Measurements from ENCODE around the gene CTNNBL1.
"Not testable (repeated sequence)": the region's sequence is repeated elsewhere in the genome, so short reads cannot be mapped to it uniquely, and the experiment has no call there.

The CTNNBL1 gene, protein sequence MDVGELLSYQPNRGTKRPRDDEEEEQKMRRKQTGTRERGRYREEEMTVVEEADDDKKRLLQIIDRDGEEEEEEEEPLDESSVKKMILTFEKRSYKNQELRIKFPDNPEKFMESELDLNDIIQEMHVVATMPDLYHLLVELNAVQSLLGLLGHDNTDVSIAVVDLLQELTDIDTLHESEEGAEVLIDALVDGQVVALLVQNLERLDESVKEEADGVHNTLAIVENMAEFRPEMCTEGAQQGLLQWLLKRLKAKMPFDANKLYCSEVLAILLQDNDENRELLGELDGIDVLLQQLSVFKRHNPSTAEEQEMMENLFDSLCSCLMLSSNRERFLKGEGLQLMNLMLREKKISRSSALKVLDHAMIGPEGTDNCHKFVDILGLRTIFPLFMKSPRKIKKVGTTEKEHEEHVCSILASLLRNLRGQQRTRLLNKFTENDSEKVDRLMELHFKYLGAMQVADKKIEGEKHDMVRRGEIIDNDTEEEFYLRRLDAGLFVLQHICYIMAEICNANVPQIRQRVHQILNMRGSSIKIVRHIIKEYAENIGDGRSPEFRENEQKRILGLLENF

DNA sequence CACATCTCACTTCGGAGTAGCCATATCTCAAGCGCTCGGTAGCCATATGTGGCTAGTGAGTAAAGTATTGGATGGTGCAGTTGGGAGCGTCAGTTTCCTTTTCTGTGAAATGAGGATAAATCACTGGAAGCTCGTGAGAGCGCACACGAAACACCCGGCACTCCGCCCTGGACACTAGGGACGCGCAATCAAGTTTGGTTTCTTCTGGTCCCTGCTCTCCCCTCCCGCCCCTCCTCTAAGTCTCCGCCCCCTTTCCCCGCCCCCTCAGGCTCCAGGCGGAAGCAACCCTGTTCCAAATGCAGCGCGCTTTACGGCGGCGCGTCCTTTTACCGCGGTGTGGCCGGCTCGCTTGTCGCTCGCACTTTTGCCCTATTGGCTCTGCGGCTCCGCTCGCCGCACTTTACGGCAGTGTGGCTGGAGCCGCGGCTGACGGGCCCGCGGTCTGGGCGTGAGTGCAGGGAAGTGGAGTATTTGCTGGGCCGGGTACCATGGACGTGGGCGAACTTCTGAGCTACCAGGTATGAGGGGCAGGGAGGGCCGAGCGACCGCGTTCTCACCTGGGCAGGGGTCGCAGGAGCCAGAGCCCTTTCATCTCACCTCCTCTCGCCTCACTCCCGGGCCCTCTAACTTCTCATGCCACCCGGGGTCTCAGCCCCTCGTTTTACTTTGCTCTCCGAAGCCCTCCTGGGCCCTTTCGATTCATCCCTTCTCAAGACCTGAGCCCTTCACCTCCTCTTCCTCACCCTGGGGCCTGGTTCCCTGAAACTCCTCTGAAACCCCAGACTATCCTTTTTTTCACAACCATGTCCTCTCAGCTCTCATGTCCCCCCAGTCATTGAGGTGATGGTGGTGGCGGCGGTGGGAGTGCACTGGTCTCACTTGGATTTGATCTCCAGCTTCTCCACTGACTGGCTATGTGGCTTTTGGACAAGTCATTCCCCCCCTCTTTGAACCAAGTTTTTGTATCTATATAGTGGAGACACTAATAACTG lies at the start of gene CTNNBL1:
TSS of gene CTNNBL1 (plus strand) at position 396 of the 992 bp plus-strand sequence. CDS start at position 489, 93 bp downstream.
- DNase-seq (ENCODE audit: low read depth in 2 of 2): peak; percentile 93 to 97

DNA sequence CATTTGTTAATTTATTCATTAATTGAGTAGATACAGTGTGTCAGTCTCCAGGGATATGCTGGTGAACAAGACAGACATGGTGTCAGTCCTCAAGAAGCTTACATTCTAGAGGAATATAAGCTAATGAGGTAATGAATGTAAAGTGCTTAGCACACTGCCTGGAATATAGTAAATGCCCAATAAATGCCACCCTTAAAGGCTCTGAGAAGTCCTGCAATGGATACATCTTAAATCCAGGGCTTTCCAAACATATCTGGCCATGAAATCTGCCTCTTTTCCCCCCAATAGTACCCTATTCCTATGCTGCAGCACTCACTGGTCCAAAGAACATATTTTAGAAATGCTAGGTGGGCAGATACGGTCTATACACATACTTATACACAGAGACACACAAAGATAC lies 49.2 kb upstream of the CTNNBL1 start:
- no peak for DNase-seq (ENCODE audit: low read depth in 2 of 2)

DNA sequence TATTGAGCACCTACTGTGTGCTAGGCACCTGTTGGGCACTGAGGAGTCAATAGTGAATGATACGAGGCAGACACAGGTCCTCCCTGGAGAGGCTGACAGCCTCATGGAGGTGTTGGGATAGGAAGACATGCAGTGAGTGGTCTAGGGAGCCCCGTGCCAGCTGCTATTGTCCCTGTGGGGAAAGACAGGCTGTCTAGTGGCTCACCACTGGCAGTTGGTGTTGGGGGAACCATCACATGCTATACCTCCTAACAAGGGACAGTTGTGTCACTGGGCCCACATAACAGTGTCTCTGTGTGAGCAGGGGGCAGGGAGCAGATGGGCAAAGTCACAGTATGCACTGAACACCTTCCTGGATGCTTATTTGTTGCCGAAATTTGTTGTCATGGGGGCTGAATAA lies 45.9 kb upstream of the CTNNBL1 start:
- DNase-seq (ENCODE audit: low read depth in 2 of 2): no peak

DNA sequence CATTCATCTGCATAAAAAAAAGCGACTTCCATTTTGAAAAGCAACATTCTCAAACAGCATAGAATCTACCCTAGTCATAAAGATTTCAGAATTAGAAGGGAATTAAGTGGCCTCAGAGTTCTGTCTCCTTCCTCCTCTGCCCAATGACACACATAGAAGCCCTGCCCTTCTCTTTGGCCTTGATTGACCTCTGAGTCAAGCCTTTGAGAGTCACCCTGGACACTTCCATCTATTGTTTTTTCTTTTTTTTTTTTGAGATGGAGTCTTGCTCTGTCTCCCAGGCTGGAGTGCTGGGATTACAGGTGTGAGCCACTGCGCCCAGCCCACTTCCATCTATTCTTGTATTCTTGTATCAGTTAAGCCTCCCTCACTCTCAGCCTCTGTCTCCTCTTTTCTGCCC lies 44.8 kb upstream of the CTNNBL1 start:
- DNase-seq (ENCODE audit: low read depth in 2 of 2): no peak

DNA sequence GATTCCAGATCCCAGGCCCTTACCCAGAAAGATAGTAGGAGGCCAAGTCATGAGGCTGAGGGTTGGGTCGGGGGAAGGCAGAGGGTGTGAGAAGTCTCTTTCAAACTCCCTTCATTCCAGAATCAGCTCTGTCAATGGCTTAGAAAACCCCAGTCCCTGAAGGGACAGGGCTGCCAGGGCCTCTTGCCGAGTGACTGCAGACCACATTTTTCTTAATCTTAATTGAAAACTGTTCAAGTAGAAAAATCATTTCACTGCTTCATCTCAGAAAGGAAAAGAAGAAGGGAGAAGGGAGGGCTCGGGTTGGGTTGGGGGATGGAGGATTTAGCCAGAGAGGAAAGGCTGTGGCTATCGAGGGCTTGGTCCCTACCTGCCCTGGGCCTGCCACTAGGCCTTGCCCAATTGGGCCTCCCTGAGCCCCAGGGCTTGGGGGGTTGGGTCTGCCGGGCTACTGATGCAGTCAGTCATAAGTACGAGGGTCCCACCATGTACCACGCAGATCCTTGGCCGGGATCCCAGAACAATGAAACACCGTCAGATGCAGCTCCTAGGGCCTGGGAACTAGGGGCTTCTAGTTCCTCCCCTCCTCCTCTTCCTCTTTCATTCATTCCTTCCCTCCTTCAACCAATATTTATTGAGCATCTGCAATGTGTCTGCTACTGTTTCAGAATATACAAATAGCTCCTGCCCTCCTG lies 44.0 kb upstream of the CTNNBL1 start:
- no peak for DNase-seq (ENCODE audit: low read depth in 2 of 2)

DNA sequence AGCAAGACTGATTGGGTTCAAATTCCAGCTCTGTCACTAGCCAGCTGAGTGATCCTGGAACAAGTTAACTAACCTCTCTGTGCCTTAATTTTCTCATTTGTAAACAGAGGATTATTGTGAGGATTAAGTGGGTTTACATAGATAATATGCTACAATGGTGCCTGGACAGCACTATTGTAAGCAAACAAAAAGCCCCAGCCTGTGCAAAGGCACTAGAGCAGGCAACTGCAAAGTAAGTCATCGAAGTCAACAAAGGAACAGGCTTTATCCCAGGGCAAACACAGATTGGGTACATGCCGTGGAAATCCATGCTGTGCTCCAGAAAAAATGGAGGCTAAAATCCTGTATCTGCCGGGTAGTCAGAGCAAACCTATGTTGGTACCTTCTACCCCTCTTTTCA lies 43.2 kb upstream of the CTNNBL1 start:
- no peak for DNase-seq (ENCODE audit: low read depth in 2 of 2)

DNA sequence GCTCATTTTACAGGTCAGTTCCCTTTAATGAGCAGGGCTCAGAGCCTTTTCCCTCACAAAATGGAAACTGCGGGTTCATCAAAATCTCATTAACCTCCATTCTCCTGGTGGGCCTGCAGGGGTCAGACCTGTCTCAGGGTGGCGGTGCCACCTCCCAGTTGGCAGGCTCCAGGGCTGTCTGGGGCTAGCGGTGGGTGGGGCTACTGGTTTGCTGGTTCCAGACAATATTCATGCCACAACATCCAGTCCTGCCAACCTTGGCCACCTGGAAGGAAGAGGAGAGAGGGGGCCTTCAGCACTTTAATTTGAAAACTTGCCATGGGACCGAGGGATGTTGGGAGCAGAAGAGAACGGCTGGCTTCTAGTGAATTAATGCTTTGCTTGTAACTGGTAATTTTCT lies 41.9 kb upstream of the CTNNBL1 start:
- peak; percentile 11 to 25 for DNase-seq (ENCODE audit: low read depth in 2 of 2)

DNA sequence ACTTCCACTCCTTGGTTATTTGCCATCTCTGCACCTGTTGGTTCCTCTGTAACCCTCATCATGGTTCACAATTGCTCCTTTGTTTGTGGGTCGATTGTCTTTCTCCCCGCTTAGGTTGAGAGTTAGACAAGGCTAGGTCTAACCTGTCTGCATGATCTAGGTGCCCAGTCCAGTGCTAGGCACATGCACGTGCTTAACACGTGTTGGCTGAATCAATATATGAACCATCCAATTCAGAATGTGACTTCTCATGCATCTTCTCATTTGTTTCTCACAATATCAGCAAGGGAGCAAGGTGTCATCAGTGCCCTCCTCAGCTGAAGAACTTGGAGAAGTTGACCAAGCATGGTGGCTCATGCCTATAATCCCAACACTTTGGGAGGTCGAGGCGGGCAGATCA lies 36.9 kb upstream of the CTNNBL1 start:
- no peak for DNase-seq (ENCODE audit: low read depth in 2 of 2)

DNA sequence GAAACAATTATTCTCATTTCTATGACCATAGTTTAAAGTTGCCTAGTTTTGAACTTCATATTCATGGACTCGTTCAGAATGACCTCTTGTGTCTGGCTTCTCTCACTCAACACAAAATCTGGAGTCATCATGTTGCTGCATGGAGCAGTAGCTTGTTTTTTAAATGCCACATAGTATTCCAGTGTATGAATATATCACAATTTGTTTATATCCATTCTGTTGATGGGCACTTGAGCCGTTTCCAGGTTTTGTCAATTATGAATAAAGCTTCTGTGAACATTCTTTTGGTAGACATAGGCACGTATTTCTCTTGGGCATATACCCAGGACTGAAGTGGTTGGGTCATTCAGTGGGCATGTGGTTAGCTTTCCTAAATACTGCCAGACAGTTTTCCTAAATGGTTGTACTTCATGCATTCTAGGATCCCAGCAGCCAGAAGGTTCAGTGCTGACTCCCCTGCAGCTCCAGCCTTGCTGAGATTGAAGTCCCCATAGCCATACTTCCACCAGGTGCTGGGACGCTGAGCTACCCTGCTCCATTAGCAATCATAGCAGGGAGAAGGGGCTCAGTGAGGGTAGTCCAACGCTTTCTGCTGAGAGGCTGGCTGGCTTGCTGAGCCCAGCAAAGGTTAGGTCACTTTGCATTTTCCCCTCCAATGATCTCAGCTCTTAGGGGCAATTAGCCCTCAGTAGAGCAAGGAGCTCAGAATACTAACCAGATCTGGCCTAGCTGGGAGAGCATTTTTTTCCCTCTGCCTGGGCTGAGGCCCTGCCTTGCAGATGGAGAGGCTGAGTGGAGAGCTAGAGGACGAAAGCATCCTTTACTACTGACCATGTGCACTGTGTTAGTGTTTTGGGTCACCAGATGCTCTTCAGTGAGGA lies 35.7 kb upstream of the CTNNBL1 start:
- DNase-seq (ENCODE audit: low read depth in 2 of 2): no peak

DNA sequence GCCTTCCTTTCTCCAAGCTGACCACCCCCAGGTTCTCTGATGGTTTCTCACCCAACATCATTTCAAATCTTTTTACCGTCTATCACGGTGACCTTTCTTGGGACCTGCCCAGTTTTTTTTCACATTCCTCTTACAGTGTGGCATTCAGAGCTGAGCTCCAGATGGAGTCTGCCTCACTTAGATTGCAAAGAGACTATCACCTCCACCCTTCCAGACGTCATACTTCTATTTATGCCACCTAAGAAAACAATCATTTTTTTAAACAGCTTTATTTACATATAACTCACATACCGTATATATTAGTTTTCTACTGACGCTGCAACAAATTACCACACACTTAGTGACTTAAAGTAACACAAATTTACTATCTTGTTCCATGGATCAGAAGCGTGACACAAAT lies 32.3 kb upstream of the CTNNBL1 start:
- DNase-seq (ENCODE audit: low read depth in 2 of 2): no peak

DNA sequence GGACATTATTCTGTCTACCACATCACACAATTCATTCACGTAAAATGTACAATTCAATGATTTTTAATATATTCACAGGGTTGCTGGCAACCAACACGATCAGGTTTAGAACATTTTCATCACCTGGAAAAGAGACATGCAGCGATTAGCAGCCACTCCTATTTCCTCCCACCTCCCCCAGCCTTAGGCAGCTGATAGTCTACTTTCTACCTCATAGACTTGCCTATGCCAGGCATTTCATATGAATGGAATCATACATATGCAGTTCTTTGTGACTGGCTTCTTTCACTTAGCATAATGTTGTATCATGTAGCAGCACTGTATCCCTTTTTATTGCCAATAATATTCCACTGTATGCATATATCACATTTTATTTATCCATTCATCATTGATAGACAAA lies 31.5 kb upstream of the CTNNBL1 start:
- no peak for DNase-seq (ENCODE audit: low read depth in 2 of 2)

DNA sequence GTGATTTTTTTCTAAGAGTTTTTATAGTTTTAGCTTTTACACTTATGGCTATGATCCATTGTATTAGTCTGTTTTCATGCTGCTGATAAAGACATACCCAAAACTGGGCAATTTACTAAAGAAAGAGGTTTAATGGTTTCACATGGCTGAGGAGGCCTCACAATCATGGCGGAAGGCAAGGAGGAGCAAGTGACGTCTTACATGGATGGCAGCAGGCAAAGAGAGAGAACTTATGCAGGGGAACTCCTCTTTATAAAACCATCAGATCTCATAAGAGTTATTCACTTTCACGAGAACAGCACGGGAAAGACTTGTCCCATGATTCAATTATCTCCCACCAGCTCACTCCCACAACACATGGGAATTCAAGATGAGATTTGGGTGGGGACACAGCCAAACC lies 29.2 kb upstream of the CTNNBL1 start:
- not testable (repeated sequence) for DNase-seq (ENCODE audit: low read depth in 2 of 2)

DNA sequence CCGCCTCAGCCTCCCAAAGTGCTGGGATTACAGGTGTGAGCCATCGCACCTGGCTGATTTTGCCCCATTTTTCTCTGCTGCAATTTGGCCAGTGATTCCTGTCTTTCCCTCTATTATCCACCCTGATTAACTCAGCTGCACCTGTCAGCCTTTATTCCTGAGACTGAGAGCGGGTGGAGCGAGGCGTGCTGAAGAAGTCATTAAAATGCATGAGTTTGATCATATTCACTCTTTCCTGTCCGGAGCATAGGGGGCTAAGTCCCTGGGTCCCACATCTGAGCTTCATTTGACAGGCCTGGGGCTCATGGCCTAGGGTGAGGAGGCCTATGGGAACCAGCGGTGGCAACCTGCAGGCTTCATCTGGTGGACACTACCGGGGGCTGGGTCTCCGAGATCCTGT lies 25.7 kb upstream of the CTNNBL1 start:
- no peak for DNase-seq (ENCODE audit: low read depth in 2 of 2)

DNA sequence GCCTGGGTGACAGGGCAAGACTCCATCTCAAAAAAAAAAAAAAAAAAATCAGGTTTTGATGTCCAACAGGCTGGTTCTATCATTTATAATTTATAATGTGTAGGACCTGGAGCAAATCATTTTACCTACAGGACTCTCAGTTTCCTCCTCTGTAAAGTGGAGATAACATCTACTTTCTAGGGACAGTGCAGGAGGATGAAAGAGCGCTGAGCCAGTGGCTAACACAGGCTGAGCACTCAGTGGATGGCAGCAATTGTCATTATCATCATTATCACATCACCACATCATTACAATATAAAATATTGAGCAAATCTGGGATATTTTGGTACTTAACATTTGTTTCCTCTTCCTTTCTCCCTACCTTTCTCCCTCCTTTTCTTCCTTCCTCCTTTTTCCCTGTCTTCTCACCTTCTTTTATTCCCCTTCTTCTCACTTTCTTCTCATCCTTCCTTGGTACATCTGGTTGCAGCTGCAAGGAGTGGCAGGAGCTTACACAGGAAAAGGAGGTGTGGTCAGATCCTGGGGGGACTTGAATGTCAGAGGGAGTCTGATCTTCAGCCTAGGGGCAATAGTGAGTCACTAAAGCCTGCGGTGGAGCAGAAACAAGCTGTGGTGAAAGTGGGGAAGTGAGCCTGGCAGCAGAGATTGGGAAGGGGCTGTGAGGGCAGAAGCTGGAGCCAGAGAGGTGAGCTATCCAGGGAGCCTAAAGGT lies 24.6 kb upstream of the CTNNBL1 start:
- peak in 1 of 2 donors; percentile 22 for DNase-seq (ENCODE audit: low read depth in 2 of 2)

DNA sequence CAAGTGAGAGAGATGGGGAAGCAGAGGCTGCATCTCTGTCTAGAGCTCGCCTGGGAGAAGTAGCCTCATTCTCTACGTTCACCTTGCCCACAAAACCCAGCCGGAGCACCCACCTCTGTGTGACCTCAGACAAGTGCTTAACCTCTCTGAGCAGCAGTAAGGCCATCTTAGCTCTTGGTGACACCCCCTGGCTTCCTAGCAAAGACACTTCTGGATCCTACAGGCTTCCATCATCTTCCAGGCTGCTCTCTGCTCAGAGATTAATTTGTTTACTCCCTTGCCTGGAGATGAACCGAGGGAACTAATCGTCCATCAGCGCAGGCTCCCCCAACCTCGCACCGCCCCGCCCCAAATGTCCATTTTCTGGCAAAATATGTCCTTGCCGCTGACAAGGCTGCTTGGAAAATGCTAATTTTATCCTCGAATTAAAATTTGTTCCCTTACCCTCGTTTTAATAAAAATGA lies 24.0 kb upstream of the CTNNBL1 start:
- DNase-seq (ENCODE audit: low read depth in 2 of 2): no peak

DNA sequence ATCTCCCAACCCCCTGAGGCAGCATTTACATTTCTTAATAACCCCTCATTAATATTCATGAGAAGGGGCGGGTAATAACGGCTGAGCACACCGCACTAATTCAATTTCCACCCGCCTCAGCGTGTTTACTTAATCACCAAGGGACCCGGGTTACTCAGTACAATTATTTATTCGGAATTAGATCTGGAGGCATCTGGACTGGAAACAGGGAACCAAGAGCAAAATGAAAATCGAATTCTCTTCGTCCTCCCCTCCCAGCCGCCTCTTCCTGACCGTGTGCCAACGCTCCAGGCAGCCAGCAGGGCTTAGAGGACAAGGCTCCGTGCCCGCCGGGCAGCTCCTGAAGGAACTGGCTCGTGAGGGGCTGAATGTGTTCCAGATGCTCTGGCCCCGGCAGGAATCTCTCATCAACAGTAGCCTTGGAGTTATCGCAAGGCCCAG lies 23.5 kb upstream of the CTNNBL1 start:
- no peak for DNase-seq (ENCODE audit: low read depth in 2 of 2)

DNA sequence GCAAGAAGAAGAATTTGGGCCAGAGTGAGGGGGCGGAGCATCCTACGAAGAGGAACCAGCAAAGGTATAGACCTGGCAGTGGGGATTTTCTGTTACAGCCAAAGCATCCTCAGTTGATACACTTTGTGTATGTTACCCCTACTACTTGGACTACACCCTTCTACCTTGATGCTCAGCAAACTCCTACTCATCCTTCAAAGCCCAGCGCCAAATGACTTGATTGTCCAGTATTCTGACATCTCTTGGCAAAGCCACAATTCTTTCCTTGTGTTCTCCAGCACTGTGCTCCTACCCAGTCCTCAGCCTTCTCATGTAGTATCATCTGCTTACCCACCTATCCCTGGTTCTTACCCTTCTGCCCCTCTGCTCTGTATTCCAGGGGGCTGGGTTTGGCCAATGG lies 21.7 kb upstream of the CTNNBL1 start:
- no peak for DNase-seq (ENCODE audit: low read depth in 2 of 2)

DNA sequence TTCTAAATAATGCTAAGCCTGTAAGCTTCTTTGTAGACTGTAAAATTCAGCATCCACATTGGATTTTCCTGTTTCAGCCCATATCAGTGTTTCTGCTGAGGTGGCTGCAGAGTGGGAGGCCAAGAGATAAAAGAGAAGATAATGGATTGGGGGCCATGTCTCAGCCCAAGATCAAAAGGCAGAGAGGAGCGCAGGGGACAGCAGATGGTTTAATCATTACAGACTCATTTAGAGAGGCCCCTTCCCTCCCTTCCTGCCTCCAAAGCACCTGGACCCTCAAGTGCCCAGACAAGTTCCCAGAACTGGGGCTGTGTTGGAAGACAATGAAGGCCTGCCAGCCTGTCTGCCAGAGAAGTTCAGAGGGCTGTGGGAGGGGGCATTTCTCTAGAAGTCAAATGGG lies 20.4 kb upstream of the CTNNBL1 start:
- no peak for DNase-seq (ENCODE audit: low read depth in 2 of 2)

DNA sequence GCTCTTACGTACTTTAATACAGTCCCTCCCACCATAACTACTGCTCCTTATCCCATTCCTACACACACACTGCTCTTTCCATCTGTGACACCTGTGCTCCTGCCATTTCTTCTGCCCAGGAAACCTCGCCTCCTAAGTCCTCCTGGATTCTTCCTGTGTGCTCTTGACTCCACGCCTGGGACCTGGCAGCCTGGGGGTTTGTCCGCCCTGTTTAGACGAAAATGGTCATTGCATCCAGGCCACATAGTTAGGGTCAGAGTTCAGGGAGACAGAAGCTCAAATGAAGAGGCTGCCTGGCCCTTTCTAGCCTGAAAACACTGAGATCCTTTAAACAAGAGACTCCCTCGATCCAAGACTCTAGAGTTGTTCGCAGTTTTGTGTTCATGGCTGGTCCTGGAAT lies 17.4 kb upstream of the CTNNBL1 start:
- DNase-seq (ENCODE audit: low read depth in 2 of 2): no peak
